Mesothelial cell of epicardium (in vitro differentiated cells): ENCODE measurements around the gene PTK6. TPM values are rescaled to one million over a fixed set of nuclear protein-coding genes. Genes with fewer than 3 reads are reported as not detected.

Experiments
- DNase-seq, 2 experiments: peaks; one replicate each; pipeline ENCODE4 v3.0.0; 2021; ENCODE audit warnings: low spot score in 2 of 2; ENCODE audit not compliant: unreplicated experiment in 2 of 2
- H3K27ac Mint-ChIP-seq: 2 replicates; pipeline ENCODE4 v1.8.0; 2021; ENCODE audit warnings: mixed read lengths
- H3K27me3 Mint-ChIP-seq: 2 replicates; pipeline ENCODE4 v1.8.0; 2021; ENCODE audit warnings: low read depth, mixed read lengths
- H3K36me3 Mint-ChIP-seq: 2 replicates; pipeline ENCODE4 v1.8.0; 2021; ENCODE audit warnings: mixed read lengths
- H3K4me1 Mint-ChIP-seq: 2 replicates; pipeline ENCODE4 v1.8.0; 2021; ENCODE audit warnings: mixed read lengths
- H3K4me3 Mint-ChIP-seq: 2 replicates; pipeline ENCODE4 v1.8.0; 2021; ENCODE audit warnings: mild to moderate bottlenecking, moderate library complexity, mixed read lengths
- H3K9me3 Mint-ChIP-seq: 2 replicates; pipeline ENCODE4 v1.8.0; 2021; ENCODE audit warnings: mixed read lengths
- CTCF ChIP-seq: fragments of 200-600 bp; sonication (generic); IDR thresholded peaks from one replicate; pipeline ENCODE4 v1.5.0; 2021; ENCODE audit warnings: antibody characterized with exemption; ENCODE audit not compliant: unreplicated experiment
- total RNA-seq: library from RNA; stranded (reverse); gene quantifications from 3 replicates; pipeline ENCODE4 v1.2.1, GENCODE V29; 2021

PTK6 gene
- total RNA-seq, 1 donor from 2014 or later: 0.11 TPM

DNA sequence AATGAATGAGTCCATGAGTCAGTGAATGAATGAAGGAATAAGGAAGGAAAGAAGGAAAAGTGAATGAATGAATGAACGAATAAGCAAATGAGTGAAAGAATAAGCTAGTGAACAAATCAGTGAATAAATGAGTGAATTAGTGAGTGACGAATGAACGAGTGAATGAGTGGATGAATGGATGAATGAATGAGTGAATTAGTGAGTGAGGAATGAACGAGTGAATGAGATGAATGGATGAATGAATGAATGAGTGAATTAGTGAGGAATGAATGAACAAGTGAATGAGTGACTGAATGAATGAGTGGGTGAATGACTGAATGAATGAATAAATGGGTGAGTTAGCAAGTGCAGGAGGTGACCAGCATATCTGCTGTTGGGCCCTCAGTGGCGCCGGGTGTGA is 6.6 kb upstream of the PTK6 start:
- no peaks in the 10 kb centered on the region for H3K36me3 Mint-ChIP-seq
- no peak for TF ChIP-seq CTCF
- no peak for DNase-seq
- no peaks in the 10 kb centered on the region for H3K9me3 Mint-ChIP-seq
- peaks cover 11% of the 10 kb centered on the region for H3K27me3 Mint-ChIP-seq
- no peak overlapping the region for H3K27ac Mint-ChIP-seq
- H3K4me3 Mint-ChIP-seq: no peak overlapping the region
- H3K4me1 Mint-ChIP-seq: no peaks in the 10 kb centered on the region

DNA sequence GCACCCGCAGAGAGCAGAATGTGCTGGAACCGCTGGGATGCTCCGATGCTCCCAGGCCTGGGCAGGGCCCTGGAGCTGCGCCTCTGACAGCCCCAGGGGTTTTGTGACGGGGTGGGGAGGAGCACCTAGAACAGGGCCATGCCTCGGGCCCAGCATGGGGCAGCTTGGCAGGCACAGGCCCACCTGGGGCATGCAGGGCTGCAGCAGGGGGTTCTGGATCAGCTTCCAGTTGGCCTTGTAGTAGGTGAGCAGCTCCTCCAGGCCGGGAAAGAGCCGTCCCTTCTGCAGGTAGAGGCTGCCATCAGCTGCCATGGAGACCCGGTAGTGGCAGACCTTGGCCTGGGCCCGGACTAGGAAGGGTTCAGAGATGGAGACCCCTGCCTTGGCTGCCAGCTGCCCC is 6.0 kb upstream of the PTK6 start:
- Mint-ChIP-seq H3K9me3 (no peaks in the 10 kb centered on the region), H3K27me3 (peaks cover 11% of the 10 kb centered on the region), H3K4me1 (no peaks in the 10 kb centered on the region), H3K27ac (no peak overlapping the region), H3K36me3 (no peaks in the 10 kb centered on the region), H3K4me3 (no peak overlapping the region)
- TF ChIP-seq CTCF: no peak
- DNase-seq: no peak

DNA sequence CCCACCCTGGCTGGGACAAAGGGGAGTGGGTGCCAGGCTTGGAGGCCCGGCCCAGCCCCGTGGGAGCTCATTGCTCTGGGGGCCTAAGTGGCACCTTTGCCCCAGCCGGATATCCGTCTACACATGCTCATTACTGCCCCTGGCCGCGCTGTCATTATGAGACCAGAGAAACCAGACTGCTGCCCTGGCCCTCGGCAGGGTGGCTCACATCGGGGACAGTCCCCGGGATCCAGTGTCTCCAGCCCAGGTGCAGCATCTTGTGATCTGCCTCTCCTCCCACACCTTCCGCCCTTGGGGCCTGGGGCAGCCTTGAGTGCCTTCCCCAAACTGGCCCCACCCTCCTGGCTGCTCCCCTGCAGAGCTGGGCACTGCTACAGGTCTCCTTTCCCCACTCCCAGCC is 5.5 kb upstream of the PTK6 start:
- Mint-ChIP-seq H3K27ac (no peak overlapping the region), H3K36me3 (no peaks in the 10 kb centered on the region), H3K4me3 (no peak overlapping the region), H3K4me1 (peaks cover 2% of the 10 kb centered on the region), H3K27me3 (peaks cover 7% of the 10 kb centered on the region), H3K9me3 (no peaks in the 10 kb centered on the region)
- DNase-seq: no peak
- TF ChIP-seq CTCF: no peak

DNA sequence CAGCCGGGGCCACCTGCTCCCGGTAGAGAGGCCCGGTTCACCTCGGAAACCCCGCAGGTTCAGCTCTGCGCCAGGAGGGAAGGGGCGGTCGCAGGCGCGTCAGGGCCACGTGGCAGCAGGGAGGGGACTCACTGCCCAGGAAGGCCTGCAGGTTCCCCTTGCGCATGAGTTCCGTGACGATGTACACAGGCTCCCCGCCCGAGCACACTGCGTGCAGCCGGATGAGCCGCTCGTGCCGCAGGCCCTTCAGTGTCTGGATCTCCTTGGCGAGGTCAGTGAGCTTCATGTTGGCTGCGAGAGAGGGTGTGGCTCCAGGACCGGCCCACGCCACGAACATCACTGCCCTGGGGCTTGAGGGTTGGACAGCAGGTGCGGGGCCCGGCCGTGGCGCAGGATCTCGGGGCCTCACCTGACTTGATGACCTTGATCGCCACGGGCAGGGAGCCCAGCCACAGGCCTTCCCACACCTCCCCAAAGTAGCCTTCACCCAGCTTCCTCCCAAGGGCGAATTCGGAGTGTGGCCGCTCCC is 4.9 kb upstream of the PTK6 start:
- H3K9me3 Mint-ChIP-seq: no peaks in the 10 kb centered on the region
- DNase-seq: no peak
- peaks cover 2% of the 10 kb centered on the region for H3K4me1 Mint-ChIP-seq
- H3K4me3 Mint-ChIP-seq: no peak overlapping the region
- TF ChIP-seq CTCF: no peak
- no peak overlapping the region for H3K27ac Mint-ChIP-seq
- H3K36me3 Mint-ChIP-seq: no peaks in the 10 kb centered on the region
- H3K27me3 Mint-ChIP-seq: peaks cover 7% of the 10 kb centered on the region

- TF ChIP-seq CTCF: no peak
- H3K27me3 Mint-ChIP-seq: peaks cover 2% of the 10 kb centered on the region
These were observed 4.2 kb upstream of the PTK6 start for GRCh38 chr20:63541371-63541770.

More at GRCh38 chr20:63541371-63541770, 4.2 kb upstream of the PTK6 start:
- Mint-ChIP-seq H3K36me3 (no peaks in the 10 kb centered on the region), H3K4me3 (no peak overlapping the region), H3K4me1 (peaks cover 2% of the 10 kb centered on the region), H3K9me3 (no peaks in the 10 kb centered on the region), H3K27ac (no peak overlapping the region)
- no peak for DNase-seq
